Frontal cortex (tissue), 4 donors: ENCODE measurements around the gene PARD3. TPM values are rescaled to one million over a fixed set of nuclear protein-coding genes. Genes with fewer than 3 reads are reported as not detected.

Source experiments
- DNase-seq, 2 donors: peaks; one replicate each; pipeline ENCODE4 v3.0.0; 2012; ENCODE audit warnings: low spot score in 2 of 2
- FAIRE-seq: peaks from 2 replicates; lab custom pipeline; 2012; peaks lifted over from hg19 to GRCh38; lab: Jason Lieb, UNC
- total RNA-seq: library from RNA; depleted of rRNA; stranded (reverse); fragments of >200 nt; gene quantifications from one replicate; pipeline ENCODE4 v1.2.3, GENCODE V29; 2014
- donor health status: control.
- donor health status: control.
- donor health status: control.

Gene PARD3
- total RNA-seq, 1 donor from 2014 or later: 27.7 TPM

GRCh38 chr10:34124522-34125035 lies 690.5 kb downstream of the PARD3 start:
- FAIRE-seq: no peak
- DNase-seq: no peak

GRCh38 chr10:34121781-34122622 lies 693.1 kb downstream of the PARD3 start:
- DNase-seq: no peak
- FAIRE-seq: no peak

- FAIRE-seq: no peak
- no peak for DNase-seq
These were observed 693.9 kb downstream of the PARD3 start for GRCh38 chr10:34121125-34121753.

- FAIRE-seq (no peak), DNase-seq (no peak)
These were observed 695.6 kb downstream of the PARD3 start for GRCh38 chr10:34119456-34119855.

- FAIRE-seq (no peak), DNase-seq (peak in 1 of 2 donors; percentile 27)
These were observed 698.3 kb downstream of the PARD3 start for GRCh38 chr10:34116681-34117271.

GRCh38 chr10:34116220-34116641 lies 698.9 kb downstream of the PARD3 start:
- DNase-seq: no peak
- no peak for FAIRE-seq

- FAIRE-seq (no peak), DNase-seq (no peak)
These were observed 700.2 kb downstream of the PARD3 start for GRCh38 chr10:34114914-34115313.

GRCh38 chr10:34113504-34114225 lies 701.4 kb downstream of the PARD3 start:
- FAIRE-seq: no peak
- DNase-seq: no peak

GRCh38 chr10:34112171-34112782 lies 702.8 kb downstream of the PARD3 start:
- FAIRE-seq (no peak), DNase-seq (no peak)

GRCh38 chr10:34111179-34111578 lies 703.9 kb downstream of the PARD3 start:
- FAIRE-seq (no peak), DNase-seq (no peak)

- FAIRE-seq (no peak), DNase-seq (no peak)
These were observed 705.0 kb downstream of the PARD3 start for GRCh38 chr10:34109952-34110702.

- FAIRE-seq: no peak
These were observed 705.6 kb downstream of the PARD3 start for GRCh38 chr10:34109495-34109894.

GRCh38 chr10:34107626-34108516 lies 707.2 kb downstream of the PARD3 start:
- FAIRE-seq: no peak
- no peak for DNase-seq

More at GRCh38 chr10:34109495-34109894, 705.6 kb downstream of the PARD3 start:
- DNase-seq: no peak

- DNase-seq: no peak
- FAIRE-seq: no peak
These were observed 708.7 kb downstream of the PARD3 start for GRCh38 chr10:34106356-34106885.

- DNase-seq: no peak
- FAIRE-seq: no peak
These were observed 710.1 kb downstream of the PARD3 start for GRCh38 chr10:34104829-34105572.

- FAIRE-seq (no peak), DNase-seq (no peak)
These were observed 712.1 kb downstream of the PARD3 start for GRCh38 chr10:34102893-34103506.
